GM19455 (cell line): ENCODE results near the gene CIAO3.
"Not testable (repeated sequence)": the region's sequence is repeated elsewhere in the genome, so short reads cannot be mapped to it uniquely, and the experiment has no call there.

Experiments
- ATAC-seq: cut with Tn5 transposase; IDR thresholded peaks from one replicate; pipeline ENCODE4 v1.9.1; 2021; ENCODE audit not compliant: unreplicated experiment

CIAO3 gene

DNA sequence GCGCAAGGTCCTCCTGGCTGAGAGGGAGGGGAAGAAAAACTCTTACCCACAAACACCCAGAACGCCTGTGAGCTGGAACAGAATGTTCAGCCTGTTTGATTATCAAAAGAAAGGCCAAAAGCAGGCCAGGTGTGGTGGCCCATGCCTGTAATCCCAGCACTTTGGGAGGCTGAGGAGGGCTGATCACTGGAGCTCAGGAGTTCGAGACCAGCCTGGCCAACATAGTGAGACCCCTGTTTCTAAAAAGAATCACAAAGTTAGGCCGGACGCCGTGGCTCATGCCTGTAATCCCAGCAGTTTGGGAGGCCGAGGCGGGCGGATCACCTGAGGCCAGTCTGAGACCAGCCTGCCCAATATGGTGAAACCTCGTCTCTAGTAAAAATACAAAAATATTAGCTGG, 35.5 kb upstream of the CIAO3 start:
- not testable (repeated sequence) for ATAC-seq

DNA sequence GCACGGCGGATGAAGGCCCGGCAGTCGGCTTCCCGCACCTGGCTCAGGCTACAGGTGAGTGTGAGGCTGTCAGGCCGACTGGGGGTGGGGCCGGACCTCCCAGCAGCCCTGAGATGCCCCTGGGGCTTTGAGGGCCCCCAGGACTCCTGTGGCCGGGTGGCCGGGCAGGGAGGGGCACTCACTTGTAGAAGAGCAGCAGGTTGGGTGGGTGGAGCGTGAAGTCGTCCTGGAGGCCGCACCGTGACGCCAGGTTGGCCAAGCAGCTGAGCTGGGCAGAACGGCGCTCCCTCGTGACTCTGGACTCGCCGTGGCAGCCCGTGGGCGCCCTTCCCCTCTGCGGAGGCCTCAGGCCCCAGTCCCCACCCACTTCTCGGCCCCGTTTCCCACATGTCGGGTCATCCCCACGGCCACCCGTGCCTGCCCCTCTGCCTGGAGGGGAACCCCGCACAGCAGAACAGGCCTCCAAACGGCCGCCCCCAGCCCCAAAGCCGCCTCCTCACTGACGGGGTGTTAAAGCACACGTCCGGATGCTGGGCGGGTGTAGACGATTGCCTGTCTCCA, 34.5 kb upstream of the CIAO3 start:
- no peak for ATAC-seq

DNA sequence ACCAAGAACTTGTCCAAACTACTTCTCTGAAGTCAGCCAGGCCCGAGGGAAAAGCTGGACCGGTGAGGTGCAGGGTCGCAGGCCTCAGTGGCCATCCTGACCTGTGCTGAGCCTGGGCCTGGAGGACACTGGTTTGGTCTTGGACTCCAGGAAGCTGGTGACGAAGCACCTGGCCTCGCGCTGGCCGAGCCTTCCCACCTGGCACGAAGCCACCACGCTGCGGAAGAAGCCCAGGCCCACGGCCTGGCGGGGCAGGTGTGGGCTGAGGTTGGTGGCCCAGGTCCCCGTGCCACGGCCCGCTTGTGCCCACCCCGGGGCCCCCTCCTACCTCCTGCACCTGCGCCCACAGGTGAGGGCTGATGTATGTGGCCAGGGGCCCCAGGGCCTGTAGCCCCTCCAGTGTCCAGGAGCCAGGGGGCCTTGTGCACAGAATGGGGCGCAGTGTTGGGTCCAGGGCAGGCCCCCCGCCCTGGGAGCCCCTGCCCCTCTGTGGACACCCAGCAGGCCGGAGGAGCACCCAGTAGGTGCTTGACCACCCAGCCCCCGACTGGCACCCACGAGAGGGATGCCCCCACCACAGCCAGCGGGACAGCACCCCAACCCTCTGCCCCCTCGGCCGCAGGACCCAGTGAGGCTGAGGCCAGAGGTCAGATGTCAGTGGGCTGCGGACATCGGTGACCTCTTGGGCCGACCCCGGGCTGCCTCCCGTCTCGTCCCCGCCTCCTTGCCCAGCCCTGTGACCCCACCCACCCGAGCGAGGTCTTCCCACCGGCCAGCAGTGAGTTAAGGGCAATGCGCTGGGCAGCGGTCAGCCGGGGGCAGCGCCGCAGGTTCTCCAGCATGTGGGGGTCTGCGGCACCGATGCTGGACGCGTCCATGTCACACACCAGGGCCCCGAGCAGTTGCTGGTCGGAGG, 33.5 kb upstream of the CIAO3 start:
- ATAC-seq = no peak

DNA sequence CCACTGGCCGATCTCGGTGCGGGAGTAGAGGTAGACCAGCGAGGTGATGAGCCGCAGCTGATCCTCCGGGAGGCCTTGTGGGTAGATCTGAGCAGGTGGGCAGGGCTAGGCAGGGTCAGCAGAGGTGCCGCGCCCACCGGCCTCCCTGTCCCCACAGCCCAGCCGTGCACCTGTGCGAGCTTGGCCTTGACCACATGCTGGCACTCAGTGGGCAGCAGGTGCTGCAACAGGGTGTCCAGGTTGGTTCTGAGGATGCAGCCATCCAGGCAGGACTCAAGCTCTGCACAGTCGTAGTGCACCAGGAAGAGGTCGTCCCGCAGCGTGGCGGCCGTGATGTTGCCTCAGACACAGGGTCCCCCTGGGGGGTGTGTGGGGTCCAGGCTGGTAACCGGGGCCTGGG, 32.2 kb upstream of the CIAO3 start:
- ATAC-seq = no peak

DNA sequence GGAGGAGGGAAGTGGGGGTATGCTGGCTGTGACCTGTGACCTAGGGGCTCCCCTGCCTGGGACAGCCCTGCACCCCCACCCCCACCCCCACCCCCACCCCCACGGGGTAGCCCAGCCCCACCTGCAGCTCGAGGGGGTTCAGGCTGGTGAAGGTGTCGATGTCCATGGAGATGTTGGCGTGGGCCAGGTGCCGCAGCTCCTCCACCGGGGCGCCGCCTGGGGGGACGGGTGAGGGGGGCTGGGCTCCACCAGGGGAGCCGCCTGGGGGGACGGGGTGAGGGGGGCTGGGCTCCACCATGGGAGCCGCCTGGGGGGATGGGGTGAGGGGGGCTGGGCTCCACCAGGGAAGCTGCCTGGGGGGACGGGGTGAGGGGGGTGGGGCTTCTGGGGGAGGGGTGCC, 29.6 kb upstream of the CIAO3 start:
- ATAC-seq = no peak

DNA sequence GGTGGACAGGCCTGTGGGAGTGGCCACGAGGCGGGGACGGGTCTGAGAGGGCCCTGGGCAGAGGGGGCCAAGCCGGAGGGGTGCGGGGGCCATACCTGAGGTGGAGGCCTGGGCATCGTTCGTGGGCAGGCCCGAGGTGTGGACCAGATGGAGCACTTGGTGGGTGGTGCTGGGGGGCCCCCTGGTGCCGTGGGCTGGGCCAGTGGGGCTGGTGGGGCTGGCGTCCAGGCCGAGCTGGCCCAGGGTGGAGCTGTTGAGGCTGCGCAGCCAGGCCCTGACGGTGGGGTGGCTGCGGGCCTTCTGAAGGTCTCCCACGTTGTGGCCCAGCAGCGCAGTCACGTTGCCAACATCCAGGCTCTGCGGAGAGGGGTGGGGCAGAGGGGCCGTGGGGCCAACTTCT, 29.1 kb upstream of the CIAO3 start:
- no peak for ATAC-seq

DNA sequence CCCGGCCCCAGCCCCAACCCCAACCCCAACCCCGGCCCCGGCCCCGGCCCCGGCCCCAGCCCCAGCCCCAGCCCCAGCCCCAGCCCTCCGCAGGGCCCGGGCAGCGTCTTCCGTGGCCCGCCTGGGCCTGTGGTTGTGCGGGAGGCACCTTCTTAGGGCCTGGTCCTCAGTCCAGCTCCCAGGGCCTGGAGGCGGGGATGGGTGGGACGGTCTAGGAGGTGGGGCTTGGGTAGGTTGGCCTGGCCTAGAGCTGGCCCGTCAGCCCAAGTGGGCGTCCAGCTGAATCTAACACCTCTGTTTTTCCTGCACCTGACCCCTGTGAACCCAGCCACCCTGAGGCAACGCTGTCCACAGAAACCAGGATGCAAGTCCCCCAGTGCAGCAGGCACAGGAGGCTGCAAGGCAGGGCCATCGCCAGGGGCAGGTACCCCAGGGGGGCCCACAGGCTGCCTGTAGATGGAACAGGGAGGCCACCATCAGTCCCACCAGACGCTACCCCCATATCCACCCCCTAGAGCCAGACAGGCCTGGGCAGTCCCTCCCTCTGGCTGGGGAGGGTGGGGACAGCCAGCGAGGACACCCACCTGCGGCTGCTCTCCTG, 28.5 kb upstream of the CIAO3 start:
- no peak for ATAC-seq

DNA sequence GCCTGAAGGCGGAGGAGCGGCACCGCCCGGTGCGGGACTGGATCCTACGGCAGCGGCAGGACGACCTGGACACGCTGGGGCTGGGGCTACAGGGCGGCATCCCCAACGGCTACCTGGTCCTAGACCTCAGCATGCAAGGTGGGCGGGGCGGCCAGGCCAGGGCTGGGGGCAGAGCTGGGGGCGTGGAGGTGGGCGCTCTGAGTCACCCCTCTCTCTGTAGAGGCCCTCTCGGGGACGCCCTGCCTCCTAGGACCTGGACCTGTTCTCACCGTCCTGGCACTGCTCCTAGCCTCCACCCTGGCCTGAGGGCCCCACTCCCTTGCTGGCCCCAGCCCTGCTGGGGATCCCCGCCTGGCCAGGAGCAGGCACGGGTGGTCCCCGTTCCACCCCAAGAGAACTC, 27.6 kb upstream of the CIAO3 start:
- no peak for ATAC-seq

DNA sequence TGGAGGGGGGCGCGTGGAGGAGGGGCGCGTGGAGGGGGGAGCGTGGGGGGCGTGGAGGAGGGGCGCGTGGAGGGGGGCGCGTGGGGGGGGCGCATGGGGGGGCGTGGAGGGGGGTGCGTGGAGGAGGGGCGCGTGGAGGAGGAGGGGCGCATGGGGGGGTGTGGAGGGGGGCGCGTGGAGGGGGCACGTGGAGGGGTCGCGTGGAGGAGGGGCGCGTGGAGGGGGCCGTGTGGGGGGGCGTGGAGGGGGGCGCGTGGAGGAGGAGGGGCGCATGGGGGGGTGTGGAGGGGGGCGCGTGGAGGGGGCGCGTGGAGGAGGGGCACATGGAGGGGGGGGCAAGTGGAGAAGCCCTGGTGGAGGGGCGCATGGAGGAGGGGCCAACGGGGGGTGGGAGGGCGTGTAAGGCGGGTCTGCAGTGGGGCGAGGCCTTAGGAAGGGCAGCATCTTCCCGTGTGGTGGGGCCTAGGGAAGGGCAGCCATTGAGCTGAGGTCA, 27.0 kb upstream of the CIAO3 start:
- ATAC-seq = no peak

DNA sequence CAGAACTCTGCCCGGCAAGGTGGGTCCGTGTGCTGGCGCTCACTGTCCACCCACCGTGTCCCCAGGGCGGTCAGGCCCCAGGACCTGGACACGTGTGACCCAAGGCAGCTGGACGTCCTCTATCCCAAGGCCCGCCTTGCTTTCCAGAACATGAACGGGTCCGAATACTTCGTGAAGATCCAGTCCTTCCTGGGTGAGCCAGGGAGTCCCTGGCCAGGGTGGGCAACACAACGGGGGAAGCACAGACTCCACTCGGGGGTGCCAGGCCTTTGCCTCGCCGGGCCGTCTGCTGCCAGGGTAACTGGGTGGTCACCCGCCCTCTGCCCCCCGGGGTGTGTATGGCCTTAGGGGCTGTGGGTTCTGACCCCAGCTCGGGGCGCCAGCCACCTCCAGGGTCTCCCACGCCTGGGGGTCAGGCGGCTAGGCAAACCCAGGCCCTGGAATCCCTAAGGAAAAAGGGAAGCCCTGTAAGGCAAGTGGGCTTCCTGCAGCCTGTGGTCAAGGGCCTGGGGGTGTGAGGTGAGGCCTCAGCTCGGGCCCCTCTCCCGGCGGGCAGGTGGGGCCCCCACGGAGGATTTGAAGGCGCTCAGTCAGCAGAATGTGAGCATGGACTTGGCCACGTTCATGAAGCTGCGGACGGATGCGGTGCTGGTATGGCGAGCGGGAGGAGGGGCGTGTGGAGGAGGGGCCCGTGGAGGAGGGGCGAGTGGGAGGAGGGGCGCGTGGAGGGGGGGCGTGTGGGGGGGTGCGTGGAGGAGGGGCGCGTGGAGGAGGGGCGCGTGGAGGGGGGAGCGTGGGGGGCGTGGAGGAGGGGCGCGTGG, 26.2 kb upstream of the CIAO3 start:
- ATAC-seq = no peak

DNA sequence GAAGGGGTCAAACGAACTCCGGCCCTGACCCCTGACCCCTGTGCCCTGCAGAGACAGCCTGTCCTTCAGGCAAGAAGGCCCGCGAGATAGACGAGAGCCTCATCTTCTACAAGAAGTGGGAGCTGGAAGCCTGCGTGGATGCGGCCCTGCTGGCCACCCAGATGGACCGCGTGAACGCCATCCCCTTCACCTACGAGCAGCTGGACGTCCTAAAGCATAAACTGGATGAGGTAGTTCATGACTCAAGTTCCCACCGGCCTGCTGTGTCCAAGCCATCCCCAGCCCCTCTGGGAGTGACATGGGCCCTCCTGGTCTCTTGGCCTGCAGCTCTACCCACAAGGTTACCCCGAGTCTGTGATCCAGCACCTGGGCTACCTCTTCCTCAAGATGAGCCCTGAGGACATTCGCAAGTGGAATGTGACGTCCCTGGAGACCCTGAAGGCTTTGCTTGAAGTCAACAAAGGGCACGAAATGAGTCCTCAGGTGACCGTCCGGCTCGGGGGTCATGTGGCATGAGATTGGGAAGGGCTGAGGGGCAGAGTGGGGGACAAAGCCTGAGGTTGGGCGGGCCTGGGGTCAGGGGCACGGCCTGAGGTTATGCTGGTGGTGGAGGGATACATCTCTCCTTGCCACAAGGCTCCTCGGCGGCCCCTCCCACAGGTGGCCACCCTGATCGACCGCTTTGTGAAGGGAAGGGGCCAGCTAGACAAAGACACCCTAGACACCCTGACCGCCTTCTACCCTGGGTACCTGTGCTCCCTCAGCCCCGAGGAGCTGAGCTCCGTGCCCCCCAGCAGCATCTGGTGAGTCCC, 25.4 kb upstream of the CIAO3 start:
- no peak for ATAC-seq

DNA sequence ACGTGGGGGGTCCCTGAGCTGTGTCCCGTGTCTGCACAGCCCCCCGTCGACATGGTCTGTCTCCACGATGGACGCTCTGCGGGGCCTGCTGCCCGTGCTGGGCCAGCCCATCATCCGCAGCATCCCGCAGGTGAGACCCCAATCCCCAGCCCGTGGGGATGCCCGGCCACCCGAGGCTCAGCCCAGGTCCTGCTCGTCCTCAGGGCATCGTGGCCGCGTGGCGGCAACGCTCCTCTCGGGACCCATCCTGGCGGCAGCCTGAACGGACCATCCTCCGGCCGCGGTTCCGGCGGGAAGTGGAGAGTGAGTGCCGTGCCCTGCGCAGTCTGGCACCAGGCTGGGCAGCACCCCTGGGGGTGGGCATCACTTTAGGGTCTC, 24.7 kb upstream of the CIAO3 start:
- no peak for ATAC-seq

DNA sequence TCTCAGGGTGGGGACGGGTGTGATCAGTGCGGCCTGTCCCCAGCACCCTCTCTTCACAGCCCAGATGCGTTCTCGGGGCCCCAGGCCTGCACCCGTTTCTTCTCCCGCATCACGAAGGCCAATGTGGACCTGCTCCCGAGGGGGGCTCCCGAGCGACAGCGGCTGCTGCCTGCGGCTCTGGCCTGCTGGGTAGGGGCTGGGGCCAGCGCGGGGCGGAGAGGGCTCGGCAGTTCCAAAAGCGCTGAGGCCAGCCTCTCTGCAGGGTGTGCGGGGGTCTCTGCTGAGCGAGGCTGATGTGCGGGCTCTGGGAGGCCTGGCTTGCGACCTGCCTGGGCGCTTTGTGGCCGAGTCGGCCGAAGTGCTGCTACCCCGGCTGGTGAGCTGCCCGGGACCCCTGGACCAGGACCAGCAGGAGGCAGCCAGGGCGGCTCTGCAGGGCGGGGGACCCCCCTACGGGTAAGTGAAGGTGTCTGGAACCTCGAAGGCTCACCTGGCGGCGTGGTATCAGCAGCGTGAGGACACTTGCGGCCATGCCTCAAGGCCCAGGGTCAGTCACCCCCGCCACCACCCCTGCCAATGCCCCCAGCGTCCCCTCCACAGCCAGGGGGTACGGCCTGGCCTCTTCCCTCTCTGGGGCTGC, 24.2 kb upstream of the CIAO3 start:
- no peak for ATAC-seq

DNA sequence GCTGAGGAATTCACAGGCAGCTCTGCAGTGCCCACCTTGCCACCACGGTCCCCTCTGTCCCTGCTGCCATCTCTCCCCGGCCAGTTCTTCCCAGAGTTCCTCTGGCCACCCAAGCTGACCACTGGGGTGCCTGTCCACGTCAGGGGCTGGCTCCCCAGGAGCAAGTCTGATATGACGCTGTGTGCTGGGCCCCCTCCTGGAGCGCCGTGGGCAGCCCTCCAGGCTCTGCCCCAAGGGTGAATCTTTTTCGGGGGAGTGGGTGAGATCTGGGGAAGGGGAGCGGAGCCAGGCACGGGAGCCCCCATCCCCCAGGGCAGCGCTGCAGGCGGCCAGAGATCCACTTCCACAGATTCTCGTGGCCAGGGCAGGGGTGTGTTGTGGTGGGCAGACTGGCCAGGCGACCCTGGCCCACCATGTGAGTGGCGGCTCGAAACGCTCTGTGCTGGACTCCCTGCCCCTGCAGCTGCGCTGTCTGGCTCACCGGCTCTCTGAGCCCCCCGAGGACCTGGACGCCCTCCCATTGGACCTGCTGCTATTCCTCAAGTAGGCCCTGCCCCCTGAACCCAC, 23.5 kb upstream of the CIAO3 start:
- ATAC-seq = no peak

DNA sequence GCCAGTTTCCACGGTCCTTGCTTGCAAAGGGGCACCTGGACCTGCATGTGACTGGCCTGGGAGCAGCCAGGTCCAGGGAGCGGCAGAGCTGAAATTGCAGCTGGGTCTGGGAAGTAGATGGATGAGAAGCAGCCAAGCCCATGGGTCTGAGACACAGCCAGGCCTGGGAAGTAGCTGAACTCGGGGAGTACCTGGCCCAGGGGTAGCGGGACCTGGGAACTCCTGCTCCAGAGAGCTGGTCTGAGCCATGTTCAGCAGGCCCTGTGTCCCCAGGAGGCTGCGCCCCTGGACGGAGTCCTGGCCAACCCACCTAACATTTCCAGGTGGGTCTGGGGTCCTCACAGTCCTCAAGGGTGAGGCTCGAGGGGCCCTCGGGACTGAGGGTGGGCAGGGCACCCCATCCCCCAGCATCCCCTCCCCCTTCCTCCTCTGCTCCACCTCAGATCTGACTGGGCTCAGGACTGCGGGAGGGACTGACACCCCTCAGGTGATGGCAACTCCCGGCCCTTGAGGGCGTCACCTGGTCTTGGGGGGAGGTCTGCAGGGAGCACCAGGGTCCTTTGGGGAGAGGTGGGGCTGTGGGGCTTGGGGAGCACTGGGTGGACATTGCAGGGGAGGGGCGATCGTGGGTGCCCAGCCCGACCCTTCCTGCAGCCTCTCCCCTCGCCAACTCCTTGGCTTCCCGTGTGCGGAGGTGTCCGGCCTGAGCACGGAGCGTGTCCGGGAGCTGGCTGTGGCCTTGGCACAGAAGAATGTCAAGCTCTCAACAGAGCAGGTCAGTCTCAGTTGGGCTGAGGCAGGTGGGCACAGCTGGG, 22.8 kb upstream of the CIAO3 start:
- ATAC-seq = no peak

DNA sequence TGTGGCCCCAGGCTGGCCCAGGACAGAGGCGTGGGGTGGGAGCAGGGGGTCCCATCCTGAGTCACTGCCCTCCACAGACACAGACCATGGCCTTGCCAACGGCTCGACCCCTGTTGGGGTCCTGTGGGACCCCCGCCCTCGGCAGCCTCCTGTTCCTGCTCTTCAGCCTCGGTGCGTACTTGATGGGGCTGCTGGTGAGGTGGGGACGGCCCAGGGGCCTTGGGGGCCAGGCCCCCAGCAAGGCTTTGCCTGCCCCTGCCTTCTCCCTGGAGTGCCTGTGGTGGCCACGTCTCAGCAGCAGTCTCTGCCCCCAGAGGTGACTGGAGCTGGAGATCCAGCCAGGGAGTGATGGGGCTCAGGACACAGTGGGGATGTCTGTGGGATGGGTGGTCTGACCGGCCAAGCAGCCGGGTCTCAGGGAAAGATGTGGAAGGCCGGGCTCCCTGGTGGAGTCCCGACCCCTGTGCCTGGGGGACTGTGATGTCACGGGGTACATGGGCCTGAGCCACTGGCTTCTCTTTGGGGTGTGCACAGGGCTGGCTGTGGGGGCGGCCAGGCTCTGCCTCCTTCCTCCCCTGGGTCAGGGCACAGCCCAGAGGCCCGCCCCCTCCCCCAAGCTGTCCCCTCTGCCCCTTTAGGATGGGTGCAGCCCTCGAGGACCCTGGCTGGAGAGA, 21.9 kb upstream of the CIAO3 start:
- ATAC-seq = no peak

DNA sequence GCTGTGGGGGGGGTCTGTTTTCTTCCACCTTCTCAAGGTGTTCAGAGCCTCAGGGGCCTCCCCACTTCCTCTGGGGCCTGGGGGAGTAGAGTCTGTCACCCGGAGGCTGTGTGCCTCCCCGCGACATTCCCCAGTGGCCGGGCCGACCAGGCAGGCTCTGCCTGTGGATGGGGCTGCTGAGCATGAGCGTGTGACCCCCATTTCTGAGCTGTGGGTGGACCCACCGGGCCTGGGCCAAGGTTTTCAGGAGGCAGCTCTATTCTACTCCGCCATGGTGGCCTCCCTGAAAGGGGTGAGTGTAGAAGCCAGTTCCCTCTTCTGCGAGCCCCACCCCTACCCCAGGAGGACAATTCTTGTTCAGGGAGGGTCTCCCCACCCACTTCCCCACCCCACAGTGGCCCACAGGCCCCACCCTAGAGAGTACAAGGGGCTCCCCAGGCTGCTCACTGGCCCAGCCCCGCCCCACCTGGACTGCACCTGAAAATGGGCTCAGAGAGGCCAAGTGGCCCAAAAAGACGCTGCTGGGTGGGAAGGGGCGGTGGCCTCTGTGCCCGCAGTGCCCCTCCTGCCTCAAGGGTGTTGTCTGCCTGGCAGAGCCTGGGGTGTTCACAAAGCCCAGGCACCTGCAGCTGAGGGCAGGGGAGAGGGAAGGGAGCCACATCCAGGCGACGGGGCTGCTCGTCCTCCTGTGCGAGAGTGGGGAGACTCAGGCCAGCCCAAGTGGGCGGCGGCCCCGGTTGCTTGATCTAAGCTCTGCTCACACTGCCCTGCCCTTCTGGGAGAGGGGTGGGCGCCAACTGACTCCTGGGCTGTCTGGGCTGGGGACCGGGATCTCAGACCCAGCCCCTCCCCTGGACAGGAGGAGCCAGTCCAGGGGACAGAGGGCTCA, 21.1 kb upstream of the CIAO3 start:
- no peak for ATAC-seq
